22Rv1 (cell line): ENCODE data around the gene NQO1.

ENCODE experiments used
- CTCF ChIP-seq: fragments of 450-650 bp; IDR thresholded peaks from 2 replicates; pipeline ENCODE4 v1.5.1; 2017; ENCODE audit warnings: mild to moderate bottlenecking
- ZFX ChIP-seq: fragments of 450-650 bp; IDR thresholded peaks from 2 replicates; pipeline ENCODE4 v1.6.1; 2017; ENCODE audit warnings: antibody characterized with exemption, borderline replicate concordance

GRCh38 chr16:69699915-69700314, 26.4 kb downstream of the NQO1 start:
- TF ChIP-seq CTCF (no peak), ZFX (no peak)
